ENCODE data around the gene UQCR10.

DNA sequence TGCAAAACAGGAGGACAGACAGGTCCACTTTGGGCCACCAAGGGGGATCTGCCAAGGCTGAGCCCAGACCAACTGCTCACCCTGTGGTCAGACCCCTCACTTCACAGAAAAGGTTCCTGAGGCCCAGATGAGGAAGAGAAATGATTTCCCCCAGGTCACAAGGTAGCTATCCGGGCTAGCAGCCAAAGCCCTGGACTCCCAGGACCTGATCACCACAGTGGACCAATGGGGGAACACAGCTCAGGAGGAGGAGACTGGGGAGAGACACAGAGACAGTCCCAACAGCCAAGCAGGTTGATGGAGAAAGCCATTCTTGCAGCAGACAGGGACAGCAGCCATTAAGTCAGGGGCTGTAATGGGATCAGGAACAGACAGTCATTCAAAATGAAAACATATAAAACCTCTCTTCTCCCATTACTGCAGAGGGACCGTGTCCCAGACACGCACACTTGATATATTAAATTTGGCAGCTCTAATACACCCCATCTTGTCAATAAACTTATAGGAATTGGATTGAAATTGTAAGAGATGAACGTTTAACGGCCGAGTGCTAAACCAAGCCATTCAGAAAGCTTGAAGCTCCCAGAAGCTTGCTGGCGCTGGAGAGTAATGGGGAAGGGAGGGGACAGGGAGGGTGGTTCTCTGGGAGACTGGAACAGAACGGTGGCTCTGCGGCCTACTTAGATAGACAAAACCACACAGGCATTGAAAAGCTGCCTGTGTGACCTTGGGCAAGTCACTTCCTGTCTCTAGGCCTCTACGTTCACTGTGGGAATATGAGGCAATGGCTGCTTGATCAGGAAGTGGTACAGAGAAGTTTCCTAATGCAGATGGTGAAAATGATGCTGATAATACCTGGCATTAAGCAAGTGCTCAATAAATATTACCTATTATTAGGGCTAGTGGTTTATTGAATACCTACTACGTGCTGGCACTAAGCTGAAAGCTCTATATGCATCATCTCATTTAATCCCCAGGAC, 16.3 kb upstream of the UQCR10 start:
- TF ChIP-seq, protein P1, sequence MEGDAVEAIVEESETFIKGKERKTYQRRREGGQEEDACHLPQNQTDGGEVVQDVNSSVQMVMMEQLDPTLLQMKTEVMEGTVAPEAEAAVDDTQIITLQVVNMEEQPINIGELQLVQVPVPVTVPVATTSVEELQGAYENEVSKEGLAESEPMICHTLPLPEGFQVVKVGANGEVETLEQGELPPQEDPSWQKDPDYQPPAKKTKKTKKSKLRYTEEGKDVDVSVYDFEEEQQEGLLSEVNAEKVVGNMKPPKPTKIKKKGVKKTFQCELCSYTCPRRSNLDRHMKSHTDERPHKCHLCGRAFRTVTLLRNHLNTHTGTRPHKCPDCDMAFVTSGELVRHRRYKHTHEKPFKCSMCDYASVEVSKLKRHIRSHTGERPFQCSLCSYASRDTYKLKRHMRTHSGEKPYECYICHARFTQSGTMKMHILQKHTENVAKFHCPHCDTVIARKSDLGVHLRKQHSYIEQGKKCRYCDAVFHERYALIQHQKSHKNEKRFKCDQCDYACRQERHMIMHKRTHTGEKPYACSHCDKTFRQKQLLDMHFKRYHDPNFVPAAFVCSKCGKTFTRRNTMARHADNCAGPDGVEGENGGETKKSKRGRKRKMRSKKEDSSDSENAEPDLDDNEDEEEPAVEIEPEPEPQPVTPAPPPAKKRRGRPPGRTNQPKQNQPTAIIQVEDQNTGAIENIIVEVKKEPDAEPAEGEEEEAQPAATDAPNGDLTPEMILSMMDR (IDR thresholded peaks at IDR 0.05; ENCODE audit: insufficient read depth, low read length), result no peak
- peak; percentile 82 for TF ChIP-seq POLR2AphosphoS5 (IDR thresholded peaks at IDR 0.05; ENCODE audit: low read depth)
